ENCODE measurements around the gene HEATR3.

Gene HEATR3

GRCh38 chr16:50047864-50048263, 17.9 kb upstream of the HEATR3 start:
- no peak overlapping the region for H3K4me3 ChIP-seq (ENCODE audit: low read depth, low read length)
- no peak for DNase-seq (ENCODE audit: low read depth)

- no peak overlapping the region for H3K4me3 ChIP-seq (ENCODE audit: low read depth, low read length)
- no peak for DNase-seq (ENCODE audit: low read depth)
Measured at GRCh38 chr16:50050802-50051201, 15.0 kb upstream of the HEATR3 start.

- no peak overlapping the region for H3K4me3 ChIP-seq (ENCODE audit: low read depth, low read length)
- DNase-seq (ENCODE audit: low read depth), result no peak
Measured at GRCh38 chr16:50056226-50056625, 9.5 kb upstream of the HEATR3 start.

GRCh38 chr16:50058091-50058771, 7.5 kb upstream of the HEATR3 start:
- no peak for DNase-seq (ENCODE audit: low read depth)
- no peak overlapping the region for H3K4me3 ChIP-seq (ENCODE audit: low read depth, low read length)

GRCh38 chr16:50059111-50059510, 6.7 kb upstream of the HEATR3 start:
- H3K4me3 ChIP-seq (ENCODE audit: low read depth, low read length), result no peak overlapping the region
- no peak for DNase-seq (ENCODE audit: low read depth)

- DNase-seq (ENCODE audit: low read depth), result no peak
- no peak overlapping the region for H3K4me3 ChIP-seq (ENCODE audit: low read depth, low read length)
Measured at GRCh38 chr16:50059669-50060068, 6.1 kb upstream of the HEATR3 start.

- no peak overlapping the region for H3K4me3 ChIP-seq (ENCODE audit: low read depth, low read length)
- no peak for DNase-seq (ENCODE audit: low read depth)
Measured at GRCh38 chr16:50061326-50061725, 4.4 kb upstream of the HEATR3 start.

GRCh38 chr16:50065241-50065623, 538 bp upstream of the HEATR3 start:
- no peak for DNase-seq (ENCODE audit: low read depth)
- H3K4me3 ChIP-seq (ENCODE audit: low read depth, low read length), result peak overlapping the region; percentile 38

- H3K4me3 ChIP-seq (ENCODE audit: low read depth, low read length), result peak overlapping the region; percentile 76
- DNase-seq (ENCODE audit: low read depth), result no peak
Measured at GRCh38 chr16:50066482-50067289, 916 bp downstream of the HEATR3 start.

- H3K4me3 ChIP-seq (ENCODE audit: low read depth, low read length), result no peak overlapping the region
- peak; percentile 40 for DNase-seq (ENCODE audit: low read depth)
Measured at GRCh38 chr16:50067290-50067853, 1.6 kb downstream of the HEATR3 start.

- H3K4me3 ChIP-seq (ENCODE audit: low read depth, low read length), result no peak overlapping the region
- DNase-seq (ENCODE audit: low read depth), result no peak
Measured at GRCh38 chr16:50068550-50068949, 2.8 kb downstream of the HEATR3 start.

- no peak overlapping the region for H3K4me3 ChIP-seq (ENCODE audit: low read depth, low read length)
- no peak for DNase-seq (ENCODE audit: low read depth)
Measured at GRCh38 chr16:50069060-50069459, 3.3 kb downstream of the HEATR3 start.

GRCh38 chr16:50071075-50071671, 5.4 kb downstream of the HEATR3 start:
- no peak overlapping the region for H3K4me3 ChIP-seq (ENCODE audit: low read depth, low read length)
- DNase-seq (ENCODE audit: low read depth), result no peak

- no peak for DNase-seq (ENCODE audit: low read depth)
- H3K4me3 ChIP-seq (ENCODE audit: low read depth, low read length), result no peak overlapping the region
Measured at GRCh38 chr16:50072730-50073129, 7.0 kb downstream of the HEATR3 start.

GRCh38 chr16:50079397-50080140, 13.8 kb downstream of the HEATR3 start:
- DNase-seq (ENCODE audit: low read depth), result no peak
- no peak overlapping the region for H3K4me3 ChIP-seq (ENCODE audit: low read depth, low read length)

- H3K4me3 ChIP-seq (ENCODE audit: low read depth, low read length), result no peak overlapping the region
- DNase-seq (ENCODE audit: low read depth), result no peak
Measured at GRCh38 chr16:50081428-50082018, 15.8 kb downstream of the HEATR3 start.

GRCh38 chr16:50083996-50084395, 18.2 kb downstream of the HEATR3 start:
- no peak overlapping the region for H3K4me3 ChIP-seq (ENCODE audit: low read depth, low read length)
- no peak for DNase-seq (ENCODE audit: low read depth)

- no peak overlapping the region for H3K4me3 ChIP-seq (ENCODE audit: low read depth, low read length)
- no peak for DNase-seq (ENCODE audit: low read depth)
Measured at GRCh38 chr16:50086176-50086575, 20.4 kb downstream of the HEATR3 start.

- no peak for DNase-seq (ENCODE audit: low read depth)
- no peak overlapping the region for H3K4me3 ChIP-seq (ENCODE audit: low read depth, low read length)
Measured at GRCh38 chr16:50088302-50088701, 22.5 kb downstream of the HEATR3 start.
